Activated T-helper 9 cell treated with anti-CD3 and anti-CD28 coated beads, Interleukin-2, amount 50 U/mL, for 16 hours (primary cell): ENCODE measurements around the gene OR4B1.
"Not testable (repeated sequence)": the region's sequence is repeated elsewhere in the genome, so short reads cannot be mapped to it uniquely, and the experiment has no call there.

ENCODE experiments used
- DNase-seq: peaks from one replicate; pipeline ENCODE4 v3.0.0-alpha.2; 2020; ENCODE audit warnings: low read depth

Gene OR4B1

GRCh38 chr11:48216510-48216909 lies at the start of gene OR4B1:
Gene OR4B1 (plus strand): TSS chr11:48216810. CDS start chr11:48216810, 0 bp downstream.
- no peak for DNase-seq

GRCh38 chr11:48167380-48167779 lies 49.2 kb upstream of the OR4B1 start:
- DNase-seq: no peak

- no peak for DNase-seq
Measured at GRCh38 chr11:48168815-48169214, 47.8 kb upstream of the OR4B1 start.

GRCh38 chr11:48169259-48169658 lies 47.4 kb upstream of the OR4B1 start:
- no peak for DNase-seq

- DNase-seq: no peak
Measured at GRCh38 chr11:48169717-48170116, 46.9 kb upstream of the OR4B1 start.

- DNase-seq: no peak
Measured at GRCh38 chr11:48170241-48171233, 46.1 kb upstream of the OR4B1 start.

- peak; percentile 32 for DNase-seq
Measured at GRCh38 chr11:48172818-48173609, 43.6 kb upstream of the OR4B1 start.

- DNase-seq: no peak
Measured at GRCh38 chr11:48177661-48178060, 38.9 kb upstream of the OR4B1 start.

- DNase-seq: no peak
Measured at GRCh38 chr11:48180627-48181026, 36.0 kb upstream of the OR4B1 start.

GRCh38 chr11:48182860-48183526 lies 33.6 kb upstream of the OR4B1 start:
- DNase-seq: no peak

GRCh38 chr11:48184452-48184851 lies 32.2 kb upstream of the OR4B1 start:
- no peak for DNase-seq

- DNase-seq: not testable (repeated sequence)
Measured at GRCh38 chr11:48190906-48191654, 25.5 kb upstream of the OR4B1 start.

- DNase-seq: no peak
Measured at GRCh38 chr11:48193876-48194275, 22.7 kb upstream of the OR4B1 start.

GRCh38 chr11:48207881-48208280 lies 8.7 kb upstream of the OR4B1 start:
- DNase-seq: no peak

GRCh38 chr11:48210052-48210451 lies 6.6 kb upstream of the OR4B1 start:
- no peak for DNase-seq

- no peak for DNase-seq
Measured at GRCh38 chr11:48228761-48229160, 12.2 kb downstream of the OR4B1 start.

GRCh38 chr11:48230057-48230456 lies 13.4 kb downstream of the OR4B1 start:
- DNase-seq: not testable (repeated sequence)

GRCh38 chr11:48237727-48238126 lies 21.1 kb downstream of the OR4B1 start:
- DNase-seq: no peak

GRCh38 chr11:48242501-48242900 lies 25.9 kb downstream of the OR4B1 start:
- DNase-seq: no peak

GRCh38 chr11:48244804-48245203 lies 28.2 kb downstream of the OR4B1 start, which contains the start of gene OR4X2:
Gene OR4X2 (plus strand): TSS chr11:48245104. CDS start chr11:48245104, 0 bp downstream.
- no peak for DNase-seq

GRCh38 chr11:48248902-48249301 lies 32.3 kb downstream of the OR4B1 start:
- no peak for DNase-seq
